ENCODE results near the gene UBE2Q2. TPM values are rescaled to one million over a fixed set of nuclear protein-coding genes. Genes with fewer than 3 reads are reported as not detected.

UBE2Q2 gene
- total RNA-seq: 36.4 and 49.5 TPM in 2 replicates

DNA sequence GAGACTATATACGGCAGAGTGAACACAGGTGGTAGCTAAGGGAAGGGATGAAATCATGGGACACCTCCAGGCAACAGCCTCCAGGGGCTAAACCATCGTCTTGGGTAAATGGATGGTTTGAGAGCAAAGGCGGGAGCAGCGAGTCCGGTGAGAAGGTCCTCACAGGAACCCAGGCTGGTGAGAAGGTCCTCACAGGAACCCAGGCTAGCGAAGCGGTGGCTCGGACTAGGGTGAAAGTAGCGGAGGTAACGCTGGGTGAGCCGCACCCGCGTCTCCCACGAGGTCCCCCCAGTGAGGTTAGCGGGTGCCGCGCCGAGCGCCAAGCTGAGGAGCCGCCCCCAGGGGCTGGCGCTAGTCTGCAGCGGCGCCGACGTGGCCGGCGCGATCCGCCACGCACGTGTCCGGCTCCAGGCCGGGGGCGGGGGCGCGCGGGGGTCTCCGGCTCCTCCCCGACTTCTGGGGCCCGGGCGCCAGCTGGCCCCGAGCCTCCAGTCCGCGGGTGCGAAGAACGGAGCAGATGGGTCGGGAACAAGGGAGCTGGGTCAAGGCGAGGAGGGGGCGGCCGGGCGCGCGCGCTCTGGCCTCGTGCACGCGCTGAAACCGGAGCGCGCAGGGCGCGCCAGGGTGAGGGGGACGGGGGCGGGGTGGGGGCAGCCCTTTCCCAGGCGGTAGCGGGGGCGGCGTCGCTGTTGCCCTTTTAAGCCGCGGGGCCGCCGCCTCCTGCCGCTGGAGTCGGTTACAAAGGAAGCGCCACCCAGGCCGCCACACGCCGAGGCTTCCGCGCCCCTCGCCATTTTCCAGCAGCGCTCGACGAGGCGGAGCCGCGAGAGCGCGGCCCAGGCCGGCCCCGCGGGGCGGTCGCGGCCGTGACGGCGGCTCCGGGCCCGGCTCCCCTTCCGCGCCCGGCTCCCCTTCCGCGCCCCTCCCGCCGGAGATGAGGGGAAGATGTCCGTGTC, at the start of gene UBE2Q2:
UBE2Q2 (plus strand) TSS at position 726 of the 956 bp plus-strand sequence; CDS start at position 946, 220 bp downstream.

DNA sequence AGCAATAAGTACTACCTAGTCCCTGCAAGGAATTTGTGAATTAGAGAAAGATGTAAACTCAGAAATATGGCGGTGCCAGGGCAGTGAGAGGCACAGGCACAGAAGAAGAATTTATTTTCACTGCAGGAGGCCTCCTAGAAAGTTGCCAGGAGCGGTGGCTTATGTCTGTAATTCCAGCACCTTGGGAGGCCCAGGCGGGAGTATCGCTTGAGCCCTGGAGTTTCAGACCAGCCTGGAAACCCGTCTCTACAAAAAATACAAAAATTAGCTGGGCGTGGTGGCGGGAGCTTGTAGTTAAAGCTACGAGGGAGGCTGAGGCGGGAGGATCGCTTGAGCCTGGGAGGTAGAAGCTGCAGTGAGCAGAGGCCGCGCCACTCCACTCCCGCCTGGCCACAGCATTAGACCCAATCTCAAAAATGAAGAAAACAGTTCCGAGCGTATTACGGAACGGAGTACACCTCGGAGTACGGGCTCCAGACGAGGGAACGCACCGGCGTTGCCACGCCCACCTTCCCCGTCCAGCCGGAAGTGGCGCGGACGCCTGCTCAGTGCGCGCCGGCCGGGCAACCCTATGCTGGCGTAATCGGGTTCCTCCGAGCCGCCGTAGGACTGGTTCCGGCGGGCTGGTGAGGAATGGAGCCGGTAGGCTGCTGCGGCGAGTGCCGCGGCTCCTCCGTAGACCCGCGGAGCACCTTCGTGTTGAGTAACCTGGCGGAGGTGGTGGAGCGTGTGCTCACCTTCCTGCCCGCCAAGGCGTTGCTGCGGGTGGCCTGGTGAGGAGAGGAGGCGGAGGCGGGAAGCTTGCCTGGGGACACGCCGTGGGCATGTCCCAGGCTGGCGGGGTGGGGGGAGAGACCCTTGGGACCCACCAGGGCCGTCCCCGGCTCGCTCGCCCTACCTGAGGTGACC, 60.3 kb downstream of the UBE2Q2 start, which contains the start of gene FBXO22:
FBXO22 (plus strand) TSS at position 548 of the 909 bp plus-strand sequence; CDS start at position 634, 86 bp downstream.

Small RNAs within 50 kb of the gene (small RNA-seq; reads per million reads assigned to genes)
- not detected for gene RN7SL510P

Other genes starting within 250 kb of the UBE2Q2 start
- 29.3 and 36.7 TPM in 2 replicates for gene SNUPN, start 217.7 kb upstream of the UBE2Q2 start, total RNA-seq
- gene IMP3, start 203.2 kb upstream of the UBE2Q2 start, total RNA-seq: 79.6 and 88.6 TPM in 2 replicates
- 22.5 and 22.8 TPM in 2 replicates for gene SNX33, start 195.5 kb upstream of the UBE2Q2 start, total RNA-seq
- 14.3 and 62.6 TPM in 2 replicates for gene CSPG4, start 130.6 kb upstream of the UBE2Q2 start, total RNA-seq
- gene FBXO22, start 60.4 kb downstream of the UBE2Q2 start, total RNA-seq: 22.0 and 31.9 TPM in 2 replicates
- gene NRG4, start 169.0 kb downstream of the UBE2Q2 start, total RNA-seq: not detected in 2 replicates
- not detected in 2 replicates for gene TMEM266, start 216.5 kb downstream of the UBE2Q2 start, total RNA-seq